ENCODE data around the gene XPC. TPM values are rescaled to one million over a fixed set of nuclear protein-coding genes. Genes with fewer than 3 reads are reported as not detected.

XPC gene
- total and polyA plus RNA-seq, 7 donors = 8.1 to 37.5 (median 30.3) TPM

Other genes with a start within 250 kb of the XPC start
- 10 to 100 TPM; 13.0 to 33.1 (median 26.3) TPM for gene CHCHD4, start 53.7 kb downstream of the XPC start, total RNA-seq
- gene CHCHD4, start 53.7 kb downstream of the XPC start, polyA plus RNA-seq = 10 to 100 TPM; 15.3 to 33.8 (median 17.4) TPM
- 10 to 100 TPM; 68.0 to 88.3 (median 80.2) TPM for gene TMEM43, start 53.5 kb downstream of the XPC start, total RNA-seq
- gene TMEM43, start 53.5 kb downstream of the XPC start, polyA plus RNA-seq = 10 to 100 TPM in 1 of 3 donors, 1 to 10 TPM in 2; 6.0 to 33.7 (median 7.2) TPM
- gene LSM3, start 216 bp upstream of the XPC start, total RNA-seq = 10 to 100 TPM in 3 of 4 donors, 1 to 10 TPM in 1; 8.0 to 17.1 (median 14.9) TPM
- 10 to 100 TPM; 15.0 to 20.4 (median 19.2) TPM for gene LSM3, start 216 bp upstream of the XPC start, polyA plus RNA-seq
- gene SLC6A6, start 224.0 kb upstream of the XPC start, total RNA-seq = 10 to 100 TPM in 1 of 4 donors, 1 to 10 TPM in 3; 6.4 to 19.1 (median 9.1) TPM
- 1 to 10 TPM; 2.3 to 8.4 (median 2.4) TPM for gene SLC6A6, start 224.0 kb upstream of the XPC start, polyA plus RNA-seq